ENCODE data around the gene SLIT3.
A peak's percentile ranks its signal among the peaks of the same experiment; 100 is the strongest.

SLIT3 gene

GRCh38 chr5:168781941-168782571 is 518.9 kb downstream of the SLIT3 start:
- DNase-seq, result peak; percentile 5 to 45 (median 5)

GRCh38 chr5:168780888-168781287 is 520.1 kb downstream of the SLIT3 start:
- no peak for DNase-seq

DNA sequence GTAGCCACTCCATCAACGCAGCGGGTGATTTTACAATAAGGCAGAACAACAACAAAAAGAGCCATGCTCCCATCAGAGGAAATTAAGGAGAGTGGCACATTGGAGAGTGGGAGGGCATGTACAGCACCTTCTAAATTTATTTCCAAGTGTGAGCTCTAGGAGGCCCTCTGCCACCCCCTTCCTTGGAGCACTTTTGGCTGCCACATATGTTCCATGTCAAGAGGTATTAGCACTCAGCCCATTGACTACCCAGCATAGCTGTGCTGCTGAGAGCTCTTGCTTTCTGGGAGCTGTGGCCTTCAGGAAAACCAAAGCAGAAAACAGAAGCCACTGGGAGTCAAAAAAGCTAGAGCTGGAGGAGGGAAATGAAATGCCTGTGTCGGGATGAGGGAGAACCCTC is 521.6 kb downstream of the SLIT3 start:
- DNase-seq, result no peak

GRCh38 chr5:168778536-168778935 is 522.4 kb downstream of the SLIT3 start:
- no peak for DNase-seq

GRCh38 chr5:168777651-168778050 is 523.3 kb downstream of the SLIT3 start:
- no peak for DNase-seq

- no peak for DNase-seq
Measured at GRCh38 chr5:168776070-168776469, 524.9 kb downstream of the SLIT3 start.

GRCh38 chr5:168773226-168773625 is 527.7 kb downstream of the SLIT3 start:
- DNase-seq, result no peak

- DNase-seq, result no peak
Measured at GRCh38 chr5:168772316-168772961, 528.5 kb downstream of the SLIT3 start.

DNA sequence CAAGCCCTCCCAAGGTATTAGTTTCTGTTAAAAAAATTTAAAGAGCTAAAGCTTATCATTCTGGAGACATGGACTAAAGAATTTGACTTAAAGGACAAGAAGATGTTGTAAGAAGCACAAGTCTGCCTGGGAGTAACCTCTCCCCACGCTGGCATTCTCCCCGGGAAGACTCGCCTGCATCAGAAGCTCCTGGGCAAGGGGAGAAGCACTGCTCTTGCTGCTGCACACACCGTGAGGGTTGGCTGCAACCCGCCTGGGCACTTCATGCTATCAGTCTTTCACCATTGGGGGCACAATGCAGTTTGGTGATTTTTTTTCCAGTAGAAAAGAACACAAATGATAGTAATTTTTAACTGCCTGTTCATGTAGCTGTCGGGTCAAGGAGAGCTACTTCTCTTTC is 529.3 kb downstream of the SLIT3 start:
- DNase-seq, result no peak

DNA sequence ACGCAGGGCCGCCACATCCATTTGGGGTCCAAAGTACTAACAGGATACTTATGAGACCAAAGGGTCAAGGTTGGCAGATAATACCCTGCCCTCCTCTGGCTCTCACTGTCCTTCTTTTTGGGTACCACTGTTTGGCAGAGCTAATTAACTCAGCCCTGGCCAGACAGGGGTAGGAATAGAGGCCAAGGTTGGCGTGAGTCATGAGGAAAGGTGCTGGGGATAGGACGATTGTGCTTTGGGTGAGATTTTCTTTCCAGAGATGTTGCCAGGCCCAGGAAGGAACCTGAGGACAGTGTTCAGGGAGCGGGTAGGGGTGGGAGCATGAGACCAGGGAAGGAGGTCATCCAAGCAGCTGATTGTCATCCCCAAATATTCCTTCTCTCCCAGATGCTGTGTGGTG is 529.9 kb downstream of the SLIT3 start:
- DNase-seq, result no peak

DNA sequence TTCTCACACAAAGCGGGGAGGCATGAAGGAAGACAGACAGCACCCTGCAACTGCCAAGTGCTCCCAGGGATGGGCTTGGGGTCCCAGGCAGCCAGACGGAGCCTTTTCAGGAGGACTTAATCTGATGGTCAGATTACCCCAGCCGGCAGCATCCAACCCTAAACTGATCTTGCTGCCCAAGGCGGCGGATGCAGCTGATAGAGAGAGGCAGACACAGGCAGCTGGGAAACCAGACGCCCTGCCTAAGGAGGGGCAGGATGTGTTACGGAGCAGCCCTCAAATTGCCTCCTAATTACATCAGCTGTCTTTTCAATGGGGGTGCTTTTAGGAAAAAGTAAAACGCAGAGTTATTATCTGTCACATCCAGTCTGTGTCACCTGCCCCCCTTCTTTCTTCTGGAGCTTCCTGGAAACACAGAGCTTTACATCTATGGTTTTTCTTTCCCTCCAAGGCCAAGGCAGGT is 530.9 kb downstream of the SLIT3 start:
- no peak for DNase-seq

GRCh38 chr5:168768172-168768571 is 532.8 kb downstream of the SLIT3 start:
- no peak for DNase-seq

- no peak for DNase-seq
Measured at GRCh38 chr5:168766426-168766700, 534.6 kb downstream of the SLIT3 start.

- DNase-seq, result peak in 1 of 3 experiments; percentile 75
Measured at GRCh38 chr5:168765551-168766425, 535.2 kb downstream of the SLIT3 start.

DNA sequence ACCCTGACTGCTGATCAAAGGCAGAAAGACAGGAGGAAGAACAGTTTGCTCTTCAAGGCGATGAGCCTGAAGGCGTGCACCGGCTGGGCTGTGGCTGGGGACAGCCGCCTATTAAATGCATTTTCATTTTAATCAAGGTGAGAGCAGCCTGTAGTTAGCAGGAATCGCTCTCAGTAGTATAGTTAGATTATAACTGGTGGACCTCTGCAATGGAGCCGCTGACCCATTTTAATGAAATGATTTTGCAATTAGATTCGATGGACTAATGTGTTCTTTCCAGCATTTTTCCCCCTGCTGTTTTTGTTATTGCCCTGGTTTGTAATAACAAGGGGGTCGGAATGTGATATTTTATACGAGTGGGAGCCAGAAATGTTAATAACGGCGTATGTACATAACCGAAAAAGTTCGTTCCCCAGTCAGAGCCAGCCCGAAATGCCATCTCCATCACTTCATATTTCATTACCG is 535.8 kb downstream of the SLIT3 start:
- DNase-seq, result no peak

GRCh38 chr5:168756453-168757391 is 544.2 kb downstream of the SLIT3 start:
- no peak for DNase-seq

DNA sequence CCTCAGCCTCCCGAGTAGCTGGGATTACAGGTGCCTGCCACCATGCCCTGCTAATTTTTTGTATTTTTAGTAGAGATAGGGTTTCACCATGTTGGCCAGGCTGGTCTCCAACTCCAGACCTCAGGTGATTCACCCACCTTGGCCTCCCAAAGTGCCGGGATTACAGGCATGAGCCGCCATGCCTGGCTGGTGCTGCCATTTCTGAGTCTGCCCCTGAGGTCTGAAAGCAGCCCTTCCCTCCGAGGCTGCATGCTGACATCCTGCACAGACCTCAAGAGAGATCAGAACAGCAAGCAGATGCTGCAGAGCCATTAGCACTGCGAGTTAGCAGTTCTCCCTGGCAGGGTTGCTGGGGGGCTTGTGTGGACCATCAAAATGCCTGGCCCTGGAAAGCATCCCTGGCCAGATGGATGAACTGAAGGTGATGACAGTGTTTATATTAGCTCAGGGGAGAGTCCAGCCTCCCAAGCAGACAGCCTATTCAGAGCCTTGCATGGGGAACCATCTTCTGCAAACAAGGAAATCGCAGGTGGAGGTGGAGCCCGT is 545.3 kb downstream of the SLIT3 start:
- DNase-seq, result no peak

DNA sequence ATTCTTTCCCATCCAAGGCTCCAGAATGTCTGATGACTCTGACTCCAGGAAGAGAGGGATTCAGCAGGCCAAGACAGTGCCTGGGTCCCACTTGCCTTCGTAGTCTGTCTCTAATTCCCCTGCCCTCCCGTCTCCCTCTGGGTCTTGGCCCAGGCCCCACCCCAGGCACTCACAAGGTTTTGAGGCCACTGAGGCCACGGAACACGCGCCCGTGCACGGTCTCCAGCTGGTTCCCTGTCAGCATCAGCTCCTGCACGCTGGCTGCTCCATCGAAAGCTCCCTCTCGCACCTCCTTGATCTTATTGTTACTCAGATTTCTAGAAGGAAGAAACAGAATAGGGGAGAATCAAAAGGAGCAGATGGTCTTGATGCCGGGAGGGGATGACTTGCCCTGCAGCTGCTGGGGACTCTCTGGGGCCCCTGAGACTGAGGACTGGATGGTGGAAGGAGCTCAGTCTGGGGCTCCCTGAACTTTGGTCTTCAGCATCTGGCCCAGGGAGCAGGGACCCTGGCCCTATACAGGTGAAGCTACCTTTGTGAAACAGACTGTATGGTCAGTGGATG is 547.2 kb downstream of the SLIT3 start:
- DNase-seq, result no peak

GRCh38 chr5:168752416-168753190 is 548.3 kb downstream of the SLIT3 start:
- no peak for DNase-seq

GRCh38 chr5:168752012-168752411 is 548.9 kb downstream of the SLIT3 start:
- no peak for DNase-seq

DNA sequence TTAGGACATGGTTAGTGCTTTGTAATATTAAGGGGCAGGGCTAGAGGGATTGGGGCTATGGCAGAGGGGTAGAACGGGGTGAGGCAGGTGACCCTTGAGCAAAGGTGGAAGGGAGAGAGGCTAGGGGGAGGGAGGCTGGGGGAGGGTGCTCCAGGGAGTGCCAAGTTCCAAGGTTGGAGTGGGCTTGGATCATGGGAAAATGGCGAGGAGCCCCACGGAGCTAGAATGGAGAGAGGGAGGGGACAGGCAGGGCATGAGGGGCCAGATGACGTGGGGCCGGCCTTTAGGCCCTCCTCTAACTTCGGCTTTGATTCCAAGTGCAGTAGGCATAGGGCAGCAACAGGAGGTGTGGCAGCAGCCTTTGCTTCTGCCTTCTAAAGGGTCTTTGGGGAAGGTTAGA is 550.0 kb downstream of the SLIT3 start:
- no peak for DNase-seq
